NCI-H460 (cell line): ENCODE data around the gene ZNF17. TPM values are rescaled to one million over a fixed set of nuclear protein-coding genes. Genes with fewer than 3 reads are reported as not detected.

Experiments
- DNase-seq: peaks from one replicate; pipeline ENCODE4 v3.0.0-alpha.2; 2016; ENCODE audit warnings: low read depth; ENCODE audit errors: extremely low read depth
- small RNA-seq, 2 experiments: library from RNA; depleted of rRNA; stranded (forward); fragments of <200 nt; gene quantifications; one replicate each; pipeline ENCODE3, GENCODE V24; 2014
- total RNA-seq: library from RNA; depleted of rRNA; stranded (reverse); fragments of >200 nt; shearing (Covaris generic); gene quantifications from 2 replicates; pipeline ENCODE4 v1.2.3, GENCODE V29; 2014; rRNA removed

Gene ZNF17
- total RNA-seq, 1 experiment from 2014 or later = 4.7 TPM

GRCh38 chr19:57421037-57421436 lies 10.1 kb downstream of the ZNF17 start:
- no peak for DNase-seq

GRCh38 chr19:57434386-57435061 lies 23.6 kb downstream of the ZNF17 start:
- DNase-seq = no peak

- peak; percentile 96 for DNase-seq
Measured at GRCh38 chr19:57435062-57435978, 24.4 kb downstream of the ZNF17 start, which contains the start of gene ZNF749. ZNF749 (plus strand) TSS chr19:57435325; CDS start chr19:57435579, 254 bp downstream.

GRCh38 chr19:57436417-57436816 lies 25.5 kb downstream of the ZNF17 start:
- DNase-seq = no peak

- no peak for DNase-seq
Measured at GRCh38 chr19:57437931-57438330, 27.0 kb downstream of the ZNF17 start.

- DNase-seq = no peak
Measured at GRCh38 chr19:57438925-57439324, 28.0 kb downstream of the ZNF17 start.

- no peak for DNase-seq
Measured at GRCh38 chr19:57441979-57442752, 31.2 kb downstream of the ZNF17 start.

GRCh38 chr19:57443121-57443696 lies 32.2 kb downstream of the ZNF17 start:
- DNase-seq = no peak

- no peak for DNase-seq
Measured at GRCh38 chr19:57452307-57452706, 41.3 kb downstream of the ZNF17 start.

- DNase-seq = peak; percentile 31
Measured at GRCh38 chr19:57465680-57466381, 54.9 kb downstream of the ZNF17 start.

- DNase-seq = no peak
Measured at GRCh38 chr19:57466489-57466888, 55.5 kb downstream of the ZNF17 start.

Small RNA genes lying within 50 kb of the gene (small RNA-seq; reads per million reads assigned to genes)
- 0 reads per million in 2 experiments for gene VN1R107P

Other genes starting within 250 kb of the ZNF17 start
- gene DUXA, start 243.7 kb upstream of the ZNF17 start, total RNA-seq = not detected in 2 replicates
- 9.5 and 11.0 TPM in 2 replicates for gene ZNF264, start 219.7 kb upstream of the ZNF17 start, total RNA-seq
- gene AURKC, start 180.1 kb upstream of the ZNF17 start, total RNA-seq = not detected in 2 replicates
- 10.0 and 10.1 TPM in 2 replicates for gene ZNF805, start 170.5 kb upstream of the ZNF17 start, total RNA-seq
- gene ZNF460, start 130.7 kb upstream of the ZNF17 start, total RNA-seq = 42.3 and 45.7 TPM in 2 replicates
- 9.8 and 10.1 TPM in 2 replicates for gene ZNF543, start 90.7 kb upstream of the ZNF17 start, total RNA-seq
- gene ZNF304, start 59.9 kb upstream of the ZNF17 start, total RNA-seq = 4.6 and 5.5 TPM in 2 replicates
- 18.0 and 18.3 TPM in 2 replicates for gene TRAPPC2B, start 47.6 kb upstream of the ZNF17 start, total RNA-seq
- 1.6 and 2.8 TPM in 2 replicates for gene ZNF547, start 47.6 kb upstream of the ZNF17 start, total RNA-seq
- gene ZNF548, start 21.3 kb upstream of the ZNF17 start, total RNA-seq = 9.4 and 10.6 TPM in 2 replicates
- gene ZNF749, start 24.2 kb downstream of the ZNF17 start, total RNA-seq = 16.4 and 21.3 TPM in 2 replicates
- gene VN1R1, start 46.0 kb downstream of the ZNF17 start, total RNA-seq = 0.17 and 0.22 TPM in 2 replicates
- 6.1 and 9.4 TPM in 2 replicates for gene ZNF772, start 66.4 kb downstream of the ZNF17 start, total RNA-seq
- 10.7 and 16.1 TPM in 2 replicates for gene ZNF419, start 76.6 kb downstream of the ZNF17 start, total RNA-seq
- 2.7 and 3.0 TPM in 2 replicates for gene ZNF773, start 88.8 kb downstream of the ZNF17 start, total RNA-seq
- gene ZNF549, start 116.2 kb downstream of the ZNF17 start, total RNA-seq = 4.1 and 5.9 TPM in 2 replicates
- gene ZNF550, start 148.7 kb downstream of the ZNF17 start, total RNA-seq = 8.3 and 8.6 TPM in 2 replicates
- 4.5 and 5.0 TPM in 2 replicates for gene ZNF416, start 167.8 kb downstream of the ZNF17 start, total RNA-seq
- gene ZIK1, start 173.0 kb downstream of the ZNF17 start, total RNA-seq = not detected in 2 replicates
- 3.8 and 4.8 TPM in 2 replicates for gene ZNF530, start 188.7 kb downstream of the ZNF17 start, total RNA-seq
- gene ZNF134, start 203.1 kb downstream of the ZNF17 start, total RNA-seq = 15.1 and 15.9 TPM in 2 replicates
- 5.9 and 6.9 TPM in 2 replicates for gene ZNF211, start 222.0 kb downstream of the ZNF17 start, total RNA-seq